H1 (cell line): ENCODE measurements around the gene RIMS3. TPM values are rescaled to one million over a fixed set of nuclear protein-coding genes. Genes with fewer than 3 reads are reported as not detected.

Source experiments
- CTCF ChIA-PET: fragments of 300-600 bp; sonication (Branson Sonifier 250); formaldehyde crosslinking; loops from one replicate; lab custom pipeline; 2021; ENCODE audit not compliant: partially characterized antibody; lab: Charles Lee
- POLR2A ChIA-PET: fragments of 300-600 bp; sonication (Branson Sonifier 250); formaldehyde crosslinking; loops from one replicate; lab custom pipeline; 2021; ENCODE audit warnings: inconsistent platforms; ENCODE audit not compliant: partially characterized antibody; lab: Charles Lee
- DNase-seq, 2 experiments: peaks; one replicate each; pipeline versions ENCODE4 v3.0.0 to v3.0.0-alpha.2; 2010 to 2022; ENCODE audit warnings: low spot score in 2 of 2, low read depth in 1 of 2, mixed read lengths in 1 of 2
- FAIRE-seq: peaks from 2 replicates; lab custom pipeline; 2011; peaks lifted over from hg19 to GRCh38; lab: Jason Lieb, UNC
- H2AFZ ChIP-seq: 2 replicates; pipeline ENCODE4 v1.8.1; 2012; ENCODE audit warnings: low read length, inconsistent platforms
- H2AK5ac ChIP-seq: 2 replicates; pipeline ENCODE4 v1.6.1; 2013; ENCODE audit warnings: low read depth, low read length
- H2BK120ac ChIP-seq: replicated peaks from 2 replicates; pipeline ENCODE3; 2013; ENCODE audit warnings: low read depth, low read length, inconsistent platforms
- H2BK12ac ChIP-seq: 2 replicates; pipeline ENCODE4 v1.6.1; 2013; ENCODE audit warnings: low read depth, low read length
- H2BK15ac ChIP-seq: 2 replicates; pipeline ENCODE4 v1.6.1; 2013; ENCODE audit warnings: low read length
- H2BK20ac ChIP-seq: 2 replicates; pipeline ENCODE4 v1.6.1; 2013; ENCODE audit warnings: low read length
- H2BK5ac ChIP-seq: 2 replicates; pipeline ENCODE4 v1.6.1; 2013; ENCODE audit warnings: low read depth, low read length
- H3K14ac ChIP-seq: 2 replicates; pipeline ENCODE4 v1.6.1; 2013; ENCODE audit warnings: inconsistent platforms; ENCODE audit not compliant: insufficient read length
- H3K18ac ChIP-seq: 2 replicates; pipeline ENCODE4 v1.6.1; 2013; ENCODE audit warnings: low read length; ENCODE audit errors: extremely low read depth
- H3K23ac ChIP-seq: 2 replicates; pipeline ENCODE4 v1.6.1; 2013; ENCODE audit warnings: inconsistent platforms; ENCODE audit not compliant: insufficient read length
- H3K23me2 ChIP-seq: 2 replicates; pipeline ENCODE4 v1.6.1; 2013; ENCODE audit warnings: low read depth, low read length
- H3K27ac ChIP-seq: 2 replicates; pipeline ENCODE4 v1.6.1; 2011; ENCODE audit warnings: low read depth, low read length, inconsistent platforms
- H3K27me3 ChIP-seq, 4 experiments: replicated peaks in 1 of 4; 1 replicate in 1 of 4; 2 replicates in 3 of 4; pipeline versions ENCODE4 v1.6.1 to v1.8.1; 2011 to 2013; ENCODE audit warnings: low read length in 3 of 4, mild to moderate bottlenecking in 3 of 4, inconsistent platforms in 2 of 4, mixed read lengths in 2 of 4, moderate library complexity in 1 of 4; ENCODE audit not compliant: control insufficient read depth in 3 of 4, insufficient read depth in 3 of 4; ENCODE audit errors: extremely low read depth in 1 of 4
- H3K36me3 ChIP-seq, 4 experiments: 2 replicates each; pipeline versions ENCODE4 v1.6.1 to v1.8.1; 2011 to 2013; ENCODE audit warnings: mild to moderate bottlenecking in 4 of 4, low read length in 3 of 4, moderate library complexity in 2 of 4, control low read depth in 1 of 4, inconsistent platforms in 1 of 4; ENCODE audit not compliant: insufficient read depth in 4 of 4, control insufficient read depth in 2 of 4
- H3K4ac ChIP-seq: replicated peaks from 2 replicates; pipeline ENCODE3; 2013; ENCODE audit warnings: low read length, low read depth, mixed read lengths, inconsistent platforms; ENCODE audit not compliant: insufficient read length
- H3K4me1 ChIP-seq, 4 experiments: replicated peaks in 1 of 4; 1 replicate in 1 of 4; 2 replicates in 3 of 4; pipeline versions ENCODE4 v1.6.1 to v1.8.1; 2011 to 2013; ENCODE audit warnings: low read length in 3 of 4, inconsistent platforms in 2 of 4, mixed read lengths in 1 of 4; ENCODE audit not compliant: insufficient read depth in 4 of 4, control insufficient read depth in 3 of 4
- H3K4me2 ChIP-seq, 2 experiments: 2 replicates each; pipeline versions ENCODE4 v1.6.1 to v1.8.1; 2011 to 2013; ENCODE audit warnings: low read depth in 2 of 2, low read length in 2 of 2, control low read depth in 1 of 2, inconsistent platforms in 1 of 2, mild to moderate bottlenecking in 1 of 2; ENCODE audit not compliant: insufficient read depth in 1 of 2
- H3K4me3 ChIP-seq, 4 experiments: fragments of 200-600, 300-600 bp in 1 of 4; sonication (generic), shearing (Covaris generic), sonication (Bioruptor Twin) in 1 of 4; 2 replicates each; pipeline versions ENCODE4 v1.5.1 to v1.8.1; 2011 to 2016; ENCODE audit warnings: low read length in 4 of 4, low read depth in 3 of 4, control low read depth in 2 of 4, inconsistent platforms in 2 of 4, mild to moderate bottlenecking in 2 of 4, mixed read lengths in 1 of 4, moderate library complexity in 1 of 4; ENCODE audit not compliant: insufficient read depth in 2 of 4; ENCODE audit errors: extremely low read depth in 1 of 4
- H3K56ac ChIP-seq: replicated peaks from 2 replicates; pipeline ENCODE3; 2013; ENCODE audit warnings: low read depth, mild to moderate bottlenecking, mixed read lengths, low read length, inconsistent platforms; ENCODE audit not compliant: insufficient read length
- H3K79me1 ChIP-seq: 2 replicates; pipeline ENCODE4 v1.6.1; 2013; ENCODE audit warnings: low read depth, low read length, control low read depth
- H3K79me2 ChIP-seq, 2 experiments: 2 replicates each; pipeline versions ENCODE4 v1.6.1 to v1.8.1; 2012 to 2013; ENCODE audit warnings: low read length in 2 of 2, mild to moderate bottlenecking in 2 of 2, inconsistent platforms in 1 of 2; ENCODE audit not compliant: insufficient read depth in 2 of 2, control insufficient read depth in 1 of 2
- H3K9ac ChIP-seq, 4 experiments: replicated peaks in 1 of 4; 1 replicate in 1 of 4; 2 replicates in 3 of 4; pipeline versions ENCODE4 v1.6.1 to v1.8.1; 2011 to 2013; ENCODE audit warnings: low read depth in 3 of 4, low read length in 3 of 4, control low read depth in 2 of 4, mild to moderate bottlenecking in 2 of 4, moderate library complexity in 2 of 4, inconsistent platforms in 1 of 4; ENCODE audit errors: extremely low read depth in 1 of 4
- H3K9me3 ChIP-seq, 2 experiments: 2 replicates each; pipeline versions ENCODE4 v1.6.1 to v1.8.1; 2012 to 2013; ENCODE audit warnings: mild to moderate bottlenecking in 2 of 2, moderate library complexity in 2 of 2, control low read depth in 1 of 2, inconsistent platforms in 1 of 2, low read depth in 1 of 2, low read length in 1 of 2, mixed read lengths in 1 of 2; ENCODE audit not compliant: insufficient read depth in 2 of 2
- H4K20me1 ChIP-seq, 2 experiments: replicated peaks in 1 of 2; 2 replicates each; pipeline versions ENCODE3 to v1.8.1; 2011 to 2013; ENCODE audit warnings: inconsistent platforms in 2 of 2, low read length in 2 of 2, mild to moderate bottlenecking in 1 of 2; ENCODE audit not compliant: insufficient read depth in 2 of 2, control insufficient read depth in 1 of 2
- H4K5ac ChIP-seq: 2 replicates; pipeline ENCODE4 v1.6.1; 2013; ENCODE audit warnings: low read length, low read depth, mixed read lengths, inconsistent platforms; ENCODE audit not compliant: insufficient read length
- H4K8ac ChIP-seq: 2 replicates; pipeline ENCODE4 v1.8.0; 2013; ENCODE audit warnings: mild to moderate bottlenecking, moderate library complexity, low read length, inconsistent platforms; ENCODE audit not compliant: insufficient read depth; ENCODE audit errors: extremely low read depth
- H4K91ac ChIP-seq: replicated peaks from 2 replicates; pipeline ENCODE3; 2013; ENCODE audit warnings: low read length, mixed read lengths, inconsistent platforms; ENCODE audit not compliant: insufficient read length
- WGBS, 2 experiments: shearing (Covaris generic) in 1 of 2; methylation state at CpG; one replicate each; pipeline versions ENCODE4 v1.1.6 to v1.1.7; 2013 to 2015; ENCODE audit warnings: low lambda C conversion rate in 2 of 2, mixed read lengths in 2 of 2, inconsistent platforms in 1 of 2, low coverage in 1 of 2, missing lambda C conversion rate in 1 of 2; ENCODE audit not compliant: insufficient replicate concordance in 2 of 2, insufficient coverage in 1 of 2, insufficient read length in 1 of 2; ENCODE audit errors: extremely low coverage in 1 of 2, missing lambda C conversion rate in 1 of 2; 5-methylcytosine and 5-hydroxymethylcytosine counted together
- polyA plus RNA-seq, 7 experiments: library from polyadenylated mRNA; depleted of rRNA in 3 of 7; stranded (reverse) in 5 of 7; unstranded in 2 of 7; fragments of >200 nt in 5 of 7; fragments of 200-250 nt in 2 of 7; gene quantifications; 1 replicate in 5 of 7; 2 replicates in 1 of 7; 4 replicates in 1 of 7; pipeline versions ENCODE4 v1.2.1 to v1.2.3, GENCODE V29; 2011 to 2013; ENCODE audit warnings: missing spikeins in 2 of 7, mixed read lengths in 2 of 7
- total RNA-seq: library from RNA; stranded (reverse); fragmentation: NEBNext Ultra II Directional; extraction: Animal tissue kit (Norgen Biotek cat#: 25700); gene quantifications from 2 replicates; pipeline ENCODE4 v1.2.1, GENCODE V29; 2021

RIMS3 gene
- total and polyA plus RNA-seq, 2 of the 8 experiments (the other 6 are each of a cell fraction or from before 2014, with no cell fraction given) = 13.3 to 20.6 TPM

- Histone ChIP-seq H3K56ac (no peak overlapping the region), H3K79me2 (no peaks in the 10 kb centered on the region), H4K8ac (no peak overlapping the region), H3K18ac (no peak overlapping the region), H3K9ac (no peak overlapping the region), H2AFZ (no peak overlapping the region), H3K4me2 (no peak overlapping the region), H3K36me3 (no peaks in the 10 kb centered on the region), H3K9me3 (no peaks in the 10 kb centered on the region), H4K5ac (no peak overlapping the region), H3K14ac (no peak overlapping the region), H2AK5ac (no peak overlapping the region), H2BK20ac (no peak overlapping the region), H4K20me1 (no peaks in the 10 kb centered on the region), H2BK5ac (no peak overlapping the region), H4K91ac (no peak overlapping the region), H3K4ac (no peak overlapping the region), H2BK12ac (no peak overlapping the region), H3K79me1 (no peaks in the 10 kb centered on the region), H3K27me3 (no peaks in the 10 kb centered on the region), H2BK120ac (no peak overlapping the region), H3K4me3 (no peak overlapping the region), H2BK15ac (no peak overlapping the region), H3K27ac (no peak overlapping the region), H3K4me1 (no peaks in the 10 kb centered on the region), H3K23me2 (no peaks in the 10 kb centered on the region), H3K23ac (no peak overlapping the region)
- CTCF ChIA-PET = interaction anchor here (1.0 to 24.9 kb wide), 2 partner anchors 12 to 39 kb away, joined by 3 to 684 read pairs; partner anchors contain the start of gene RIMS3
- WGBS, 2 experiments = 100% methylated on average over 1 of the region's 1 CpG; no CpG with 5 or more reads in 1 of the 2 experiments
- DNase-seq = no peak
- FAIRE-seq = no peak
- POLR2A ChIA-PET = no interaction called here
These were observed 47.4 kb downstream of the RIMS3 start for GRCh38 chr1:40618108-40618507.
